Activated CD4-positive, alpha-beta T cell treated with anti-CD3 and anti-CD28 coated beads for 36 hours (primary cell): Measurements from ENCODE around the gene KLHDC9. TPM values are rescaled to one million over a fixed set of nuclear protein-coding genes. Genes with fewer than 3 reads are reported as not detected.
"Not testable (repeated sequence)": the region's sequence is repeated elsewhere in the genome, so short reads cannot be mapped to it uniquely, and the experiment has no call there.

ENCODE experiments used
- ATAC-seq: fragments of 200-7000 bp; cut with Tn5 transposase; one replicate; pipeline ENCODE4 v1.10.0; 2021; ENCODE audit warnings: mild to moderate bottlenecking, moderate library complexity
- CTCF ChIA-PET: fragments of 350-600 bp; sonication (Branson Sonifier 250); formaldehyde crosslinking; loops from one replicate; lab custom pipeline; 2021; ENCODE audit warnings: antibody characterized with exemption; lab: Charles Lee
- POLR2A ChIA-PET: fragments of 350-600 bp; sonication (Branson Sonifier 250); formaldehyde crosslinking; loops from one replicate; lab custom pipeline; 2021; ENCODE audit warnings: antibody characterized with exemption, inconsistent platforms; lab: Charles Lee
- DNase-seq: peaks from one replicate; pipeline ENCODE4 v3.0.0-alpha.2; 2020
- H3K27ac Mint-ChIP-seq: one replicate; pipeline ENCODE4 v1.8.0; 2021; ENCODE audit warnings: mixed read lengths
- H3K27me3 Mint-ChIP-seq: one replicate; pipeline ENCODE4 v1.8.0; 2021; ENCODE audit warnings: mixed read lengths
- H3K36me3 Mint-ChIP-seq: one replicate; pipeline ENCODE4 v1.8.0; 2021; ENCODE audit warnings: low read depth, mixed read lengths
- H3K4me1 Mint-ChIP-seq: one replicate; pipeline ENCODE4 v1.8.0; 2021; ENCODE audit warnings: mixed read lengths
- H3K4me3 Mint-ChIP-seq: one replicate; pipeline ENCODE4 v1.8.0; 2021; ENCODE audit warnings: mild to moderate bottlenecking, moderate library complexity, mixed read lengths
- H3K9me3 Mint-ChIP-seq: one replicate; pipeline ENCODE4 v1.8.0; 2021; ENCODE audit warnings: low read depth, mixed read lengths
- intact Hi-C, 2 experiments: fragments of 100-400 bp; cut with DNase I in 1 of 2; cut with micrococcal nuclease in 1 of 2; formaldehyde crosslinking; loops; one replicate each; pipeline versions ENCODE4 v1.14.2 to v1.15.1; 2022 to 2024; cut with DNase I, micrococcal nuclease
- total RNA-seq, 2 experiments: library from RNA; stranded (reverse); gene quantifications; one replicate each; pipeline ENCODE4 v1.2.3, GENCODE V29; 2021

Gene KLHDC9, protein sequence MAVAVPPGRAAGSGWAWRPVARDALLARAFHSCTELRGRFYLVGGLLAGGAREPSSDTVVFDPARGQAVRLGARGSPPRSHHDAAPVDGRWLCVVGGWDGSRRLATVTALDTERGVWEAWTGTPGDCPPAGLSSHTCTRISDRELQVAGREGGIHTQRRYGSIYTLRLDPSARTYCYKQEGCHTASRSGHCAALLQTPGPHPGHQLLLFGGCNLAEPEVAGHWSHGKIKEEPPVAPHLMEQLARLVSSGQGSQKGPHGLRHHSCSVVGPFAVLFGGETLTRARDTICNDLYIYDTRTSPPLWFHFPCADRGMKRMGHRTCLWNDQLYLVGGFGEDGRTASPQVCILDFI
- under 1 TPM; 0.39 to 0.50 TPM for total RNA-seq

GRCh38 chr1:161098210-161099068, at the start of gene KLHDC9:
KLHDC9 (plus strand) TSS chr1:161098361; CDS start chr1:161098536, 175 bp downstream.
- ChIA-PET POLR2A (interaction anchor here (0.6 to 1.4 kb wide), 7 partner anchors 19 to 84 kb away, joined by 3 to 4 read pairs (median 3); partner anchors contain the start of gene TSTD1), CTCF (interaction anchor here (0.6 to 9.6 kb wide), 27 partner anchors 10 to 321 kb away, joined by 3 to 126 read pairs (median 4); partner anchors contain the start of genes ARHGAP30, ITLN2, PPOX and TOMM40L)
- intact Hi-C loops: loop anchor here (2.0 to 5.0 kb wide), 2 partner anchors 34 to 261 kb away; partner anchors contain the start of gene DEDD (in 2 of the 2)
- Mint-ChIP-seq H3K27ac (peak within 1 kb of the TSS; percentile 73), H3K27me3 (no peaks in the 10 kb centered on the region), H3K36me3 (peaks cover 32% of the 10 kb centered on the region), H3K9me3 (no peaks in the 10 kb centered on the region), H3K4me3 (peak within 1 kb of the TSS; percentile 71), H3K4me1 (peaks cover 34% of the 10 kb centered on the region)
- DNase-seq (peak; percentile 84), ATAC-seq (peak; percentile 82)

DNA sequence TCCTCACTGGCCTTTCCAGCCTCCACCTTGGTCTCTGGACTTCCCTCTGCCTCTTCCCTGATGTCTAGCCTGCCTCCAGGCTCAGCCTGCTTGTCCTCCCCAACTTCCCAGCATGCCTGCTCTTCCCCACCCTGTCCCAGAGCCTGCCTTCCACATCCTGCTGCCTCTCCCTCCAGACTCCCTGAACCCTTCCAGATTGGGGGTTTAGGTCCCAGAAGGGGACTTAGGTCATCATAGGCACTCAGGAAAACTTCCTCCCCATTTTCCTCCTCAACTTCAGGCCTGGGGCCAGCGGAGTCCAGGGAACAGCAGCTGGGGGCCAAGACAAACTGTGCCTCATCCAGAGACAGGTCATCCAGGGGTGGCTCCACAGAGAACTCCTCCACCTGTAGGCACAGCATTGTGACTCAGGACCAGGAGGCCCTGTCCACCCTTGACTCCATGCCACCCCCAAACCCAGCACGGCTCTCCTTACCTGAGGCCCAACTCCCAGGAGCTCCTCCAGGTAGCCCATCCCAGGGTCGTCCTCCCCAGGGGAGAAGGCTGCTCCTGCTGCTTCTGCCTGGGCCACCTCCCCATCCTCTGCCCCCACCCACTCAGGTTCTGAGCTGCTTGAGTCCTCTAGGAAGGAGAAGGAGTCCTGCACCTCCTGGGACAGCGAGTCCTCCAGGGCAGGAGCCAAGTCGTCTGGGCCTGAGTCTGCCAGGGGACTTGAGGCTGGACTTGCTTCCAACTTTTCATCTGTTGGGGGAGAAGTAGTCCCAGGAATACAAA, 49.0 kb upstream of the KLHDC9 start:
- Mint-ChIP-seq H3K27me3 (no peaks in the 10 kb centered on the region), H3K4me3 (no peak overlapping the region), H3K4me1 (peaks cover 14% of the 10 kb centered on the region), H3K9me3 (no peaks in the 10 kb centered on the region), H3K27ac (peak overlapping the region; percentile 13), H3K36me3 (peaks cover 59% of the 10 kb centered on the region)
- DNase-seq: no peak
- ChIA-PET POLR2A (no interaction called here), CTCF (interaction anchor here (1.2 kb wide), 1 partner anchor 11 kb away, joined by 6 read pairs; no protein-coding TSS in a partner anchor)
- ATAC-seq: no peak
- intact Hi-C loops: loop anchor here (5.0 kb wide), 2 partner anchors 103 to 348 kb away; partner anchors contain the start of gene UFC1 (in 1 of the 2)

DNA sequence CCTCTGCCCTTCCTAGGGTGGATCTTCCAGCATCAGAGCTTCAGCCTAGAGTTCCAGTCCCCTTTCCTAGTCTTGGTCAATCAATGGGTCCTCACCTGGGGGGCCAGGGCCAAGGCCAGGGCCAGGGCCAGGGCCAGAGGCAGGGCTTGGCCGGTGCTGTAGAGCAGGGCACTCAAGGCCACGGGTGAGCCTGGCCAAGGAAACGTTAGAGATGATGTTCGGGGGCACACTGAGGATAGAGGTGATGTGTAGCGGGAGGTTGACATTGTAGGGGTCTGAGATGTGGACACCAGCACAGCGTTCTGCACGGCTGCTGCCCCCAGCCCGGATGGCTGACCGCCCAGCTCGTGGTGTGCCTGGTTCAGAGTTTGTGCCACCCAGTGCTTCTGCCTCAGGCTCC, 46.9 kb upstream of the KLHDC9 start:
- H3K36me3 Mint-ChIP-seq: peaks cover 71% of the 10 kb centered on the region
- no peaks in the 10 kb centered on the region for H3K27me3 Mint-ChIP-seq
- H3K4me1 Mint-ChIP-seq: peaks cover 11% of the 10 kb centered on the region
- H3K9me3 Mint-ChIP-seq: no peaks in the 10 kb centered on the region
- ChIA-PET CTCF (interaction anchor here (0.9 to 1.4 kb wide), 3 partner anchors 9 to 63 kb away, joined by 3 to 4 read pairs (median 4); partner anchors contain the start of gene TSTD1), POLR2A (no interaction called here)
- intact Hi-C loops: loop anchor here in 1 of 2 experiments (1.0 kb wide), 1 partner anchor 9 kb away; no protein-coding TSS in a partner anchor
- ATAC-seq: no peak
- no peak overlapping the region for H3K27ac Mint-ChIP-seq
- H3K4me3 Mint-ChIP-seq: no peak overlapping the region
- no peak for DNase-seq

GRCh38 chr1:161052899-161053298, 45.3 kb upstream of the KLHDC9 start:
- Mint-ChIP-seq H3K4me1 (peaks cover 12% of the 10 kb centered on the region), H3K9me3 (no peaks in the 10 kb centered on the region), H3K36me3 (peaks cover 70% of the 10 kb centered on the region), H3K27me3 (no peaks in the 10 kb centered on the region), H3K4me3 (no peak overlapping the region), H3K27ac (no peak overlapping the region)
- intact Hi-C loops: no loop called here
- ChIA-PET POLR2A (no interaction called here), CTCF (interaction anchor here (1.5 to 1.7 kb wide), 2 partner anchors 15 to 21 kb away, joined by 3 read pairs; no protein-coding TSS in a partner anchor)
- DNase-seq (no peak), ATAC-seq (no peak)

GRCh38 chr1:161054232-161054631, 43.9 kb upstream of the KLHDC9 start:
- ChIA-PET POLR2A (no interaction called here), CTCF (interaction anchor here (0.8 to 2.4 kb wide), 9 partner anchors 8 to 57 kb away, joined by 3 to 15 read pairs (median 6); partner anchors contain the start of genes ARHGAP30, KLHDC9 and USF1)
- DNase-seq: no peak
- intact Hi-C loops: no loop called here
- Mint-ChIP-seq H3K27me3 (no peaks in the 10 kb centered on the region), H3K4me3 (no peak overlapping the region), H3K27ac (no peak overlapping the region), H3K9me3 (no peaks in the 10 kb centered on the region), H3K4me1 (peaks cover 14% of the 10 kb centered on the region), H3K36me3 (peaks cover 62% of the 10 kb centered on the region)
- ATAC-seq: no peak

DNA sequence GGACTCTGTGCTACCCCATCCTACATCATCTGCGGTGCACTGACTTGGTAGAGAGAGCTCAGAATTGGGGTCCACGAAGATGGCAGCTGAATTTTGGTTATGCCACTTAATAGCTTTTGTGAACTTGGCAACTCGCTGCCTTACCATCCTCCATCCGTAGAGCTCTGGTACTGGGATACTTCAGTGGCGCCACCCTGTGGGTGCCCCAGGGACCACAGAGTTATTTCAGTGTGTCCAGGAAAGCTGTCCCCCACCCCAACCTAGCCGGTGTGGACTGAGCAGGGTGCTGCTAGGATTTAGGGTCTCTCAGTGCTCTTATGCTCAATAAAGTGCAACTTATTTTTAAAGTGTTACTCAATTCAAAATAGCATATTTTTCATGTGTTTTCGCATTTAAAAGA, 43.4 kb upstream of the KLHDC9 start:
- ChIA-PET CTCF (interaction anchor here (0.8 to 2.4 kb wide), 8 partner anchors 9 to 58 kb away, joined by 3 to 15 read pairs (median 6); partner anchors contain the start of genes ARHGAP30, KLHDC9 and USF1), POLR2A (no interaction called here)
- peak; percentile 57 for ATAC-seq
- H3K9me3 Mint-ChIP-seq: no peaks in the 10 kb centered on the region
- peaks cover 20% of the 10 kb centered on the region for H3K4me1 Mint-ChIP-seq
- H3K27me3 Mint-ChIP-seq: no peaks in the 10 kb centered on the region
- H3K27ac Mint-ChIP-seq: no peak overlapping the region
- H3K4me3 Mint-ChIP-seq: no peak overlapping the region
- intact Hi-C loops: no loop called here
- H3K36me3 Mint-ChIP-seq: peaks cover 62% of the 10 kb centered on the region
- DNase-seq: peak; percentile 42

- CTCF ChIA-PET: interaction anchor here (0.9 to 1.6 kb wide), 8 partner anchors 9 to 39 kb away, joined by 3 to 7 read pairs (median 4); partner anchors contain the start of genes KLHDC9, TSTD1 and USF1
- Mint-ChIP-seq H3K4me3 (no peak overlapping the region), H3K36me3 (peaks cover 56% of the 10 kb centered on the region), H3K4me1 (peaks cover 55% of the 10 kb centered on the region), H3K27ac (peak overlapping the region; percentile 75), H3K27me3 (no peaks in the 10 kb centered on the region), H3K9me3 (no peaks in the 10 kb centered on the region)
- DNase-seq (no peak), ATAC-seq (no peak)
- intact Hi-C loops: no loop called here
- POLR2A ChIA-PET: interaction anchor here (1.3 kb wide), 1 partner anchor 13 kb away, joined by 10 read pairs; the partner anchor contains the start of gene USF1
These were observed 38.9 kb upstream of the KLHDC9 start for GRCh38 chr1:161059293-161059692.

- CTCF ChIA-PET: interaction anchor here (0.8 to 2.0 kb wide), 7 partner anchors 15 to 110 kb away, joined by 3 to 11 read pairs (median 4); partner anchors contain the start of gene USF1
- ATAC-seq (no peak), DNase-seq (no peak)
- no peak overlapping the region for H3K4me3 Mint-ChIP-seq
- no peaks in the 10 kb centered on the region for H3K27me3 Mint-ChIP-seq
- peaks cover 49% of the 10 kb centered on the region for H3K36me3 Mint-ChIP-seq
- no peaks in the 10 kb centered on the region for H3K9me3 Mint-ChIP-seq
- POLR2A ChIA-PET: interaction anchor here (0.6 kb wide), 1 partner anchor 22 kb away, joined by 3 read pairs; the partner anchor contains the start of gene TSTD1
- no peak overlapping the region for H3K27ac Mint-ChIP-seq
- H3K4me1 Mint-ChIP-seq: peaks cover 61% of the 10 kb centered on the region
- intact Hi-C loops: no loop called here
These were observed 36.7 kb upstream of the KLHDC9 start for GRCh38 chr1:161061419-161061818.

DNA sequence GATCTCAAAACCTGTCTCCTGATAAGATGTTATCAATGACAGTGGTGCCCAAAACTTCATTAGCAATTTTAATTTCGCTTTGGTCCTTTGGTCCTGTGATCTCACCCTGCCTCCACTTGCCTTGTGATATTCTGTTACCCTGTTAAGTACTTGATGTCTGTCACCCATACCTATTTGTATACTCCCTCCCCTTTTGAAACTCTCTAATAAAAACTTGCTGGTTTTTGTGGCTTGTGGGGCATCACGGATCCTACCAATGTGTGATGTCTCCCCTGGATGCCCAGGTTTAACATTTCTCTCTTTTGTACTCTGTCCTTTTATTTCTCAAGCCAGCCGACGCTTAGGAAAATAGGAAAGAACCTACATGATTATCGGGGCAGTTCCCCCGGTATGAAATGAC, 34.2 kb upstream of the KLHDC9 start:
- H3K27me3 Mint-ChIP-seq, DNase-seq, H3K9me3 Mint-ChIP-seq, intact Hi-C loops, ATAC-seq, POLR2A ChIA-PET: not testable (repeated sequence)
- Mint-ChIP-seq H3K36me3 (peaks cover 56% of the 10 kb centered on the region), H3K4me3 (peak overlapping the region; percentile 47), H3K27ac (peak overlapping the region; percentile 87), H3K4me1 (peaks cover 71% of the 10 kb centered on the region)
- CTCF ChIA-PET: interaction anchor here (1.8 kb wide), 1 partner anchor 9 kb away, joined by 6 read pairs; no protein-coding TSS in a partner anchor

DNA sequence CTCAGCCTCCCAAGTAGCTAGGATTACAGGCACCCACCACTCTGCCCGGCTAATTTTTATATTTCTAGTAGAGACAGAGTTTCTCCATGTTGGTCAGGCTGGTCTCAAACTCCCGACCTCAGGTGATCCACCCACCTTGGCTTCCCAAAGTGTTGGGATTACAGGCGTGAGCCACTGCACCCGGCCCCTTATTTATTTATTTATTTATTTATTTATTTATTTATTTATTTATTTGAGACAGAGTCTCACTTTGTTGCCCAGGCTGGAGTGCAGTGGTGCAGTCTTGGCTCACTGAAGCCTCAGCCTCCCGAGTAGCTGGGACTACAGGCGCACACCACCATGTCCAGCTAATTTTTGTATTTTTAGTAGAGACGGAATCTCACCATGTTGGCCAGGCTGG, 32.5 kb upstream of the KLHDC9 start:
- H3K27me3 Mint-ChIP-seq, POLR2A ChIA-PET, DNase-seq, H3K4me3 Mint-ChIP-seq, H3K27ac Mint-ChIP-seq, H3K9me3 Mint-ChIP-seq, ATAC-seq: not testable (repeated sequence)
- Mint-ChIP-seq H3K36me3 (peaks cover 52% of the 10 kb centered on the region), H3K4me1 (peaks cover 63% of the 10 kb centered on the region)
- intact Hi-C loops: loop anchor here in 1 of 2 experiments (5.0 kb wide), 1 partner anchor 87 kb away; the partner anchor contains the start of gene UFC1
- CTCF ChIA-PET: interaction anchor here (0.5 to 8.3 kb wide), 10 partner anchors 11 to 494 kb away, joined by 3 to 126 read pairs (median 4); partner anchors contain the start of genes KLHDC9, PPOX and USF1
